ENCODE measurements around the gene FMN1. TPM values are rescaled to one million over a fixed set of nuclear protein-coding genes. Genes with fewer than 3 reads are reported as not detected.

FMN1 gene
- total RNA-seq, 1 donor from 2014 or later = 4.3 TPM

DNA sequence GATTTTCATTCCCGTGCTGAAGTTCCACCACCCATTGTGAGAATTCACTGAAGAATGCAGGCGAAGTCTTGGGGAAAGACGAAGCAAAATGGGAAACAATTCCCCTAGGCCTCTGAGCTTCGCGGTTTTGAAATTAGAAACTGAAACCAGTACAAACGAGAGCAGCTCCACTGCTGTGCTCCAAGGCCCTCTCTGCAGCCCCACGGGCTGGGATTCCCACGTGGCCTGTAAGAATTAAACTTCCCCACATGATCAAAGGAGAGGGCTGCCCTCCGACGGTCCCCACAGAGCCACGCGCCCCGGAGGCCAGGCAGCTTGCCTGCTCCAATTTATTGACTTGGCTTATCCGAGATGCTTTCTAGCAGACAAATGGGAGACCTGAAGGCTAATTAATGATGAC is 332.8 kb downstream of the FMN1 start:
- TF ChIP-seq CTCF (conservative IDR thresholded peaks at IDR 0.05; ENCODE audit: low read depth, low read length) = no peak
- peak overlapping the region; percentile 26 for H3K4me3 ChIP-seq (ENCODE audit: low read depth, low read length)
- no peak for DNase-seq (ENCODE audit: low read depth)

GRCh38 chr15:32861174-32861573 is 333.3 kb downstream of the FMN1 start:
- H3K4me3 ChIP-seq (ENCODE audit: low read depth, low read length) = no peak overlapping the region
- no peak for DNase-seq (ENCODE audit: low read depth)
- no peak for TF ChIP-seq CTCF (conservative IDR thresholded peaks at IDR 0.05; ENCODE audit: low read depth, low read length)

- TF ChIP-seq CTCF (conservative IDR thresholded peaks at IDR 0.05; ENCODE audit: low read depth, low read length) = no peak
- DNase-seq (ENCODE audit: low read depth) = no peak
- H3K4me3 ChIP-seq (ENCODE audit: low read depth, low read length) = no peak overlapping the region
Observed at GRCh38 chr15:32859996-32860395, 334.5 kb downstream of the FMN1 start.

- no peak overlapping the region for H3K4me3 ChIP-seq (ENCODE audit: low read depth, low read length)
- DNase-seq (ENCODE audit: low read depth) = no peak
- no peak for TF ChIP-seq CTCF (conservative IDR thresholded peaks at IDR 0.05; ENCODE audit: low read depth, low read length)
Observed at GRCh38 chr15:32859251-32859650, 335.3 kb downstream of the FMN1 start.

- no peak for DNase-seq (ENCODE audit: low read depth)
- no peak overlapping the region for H3K4me3 ChIP-seq (ENCODE audit: low read depth, low read length)
- TF ChIP-seq CTCF (conservative IDR thresholded peaks at IDR 0.05; ENCODE audit: low read depth, low read length) = no peak
Observed at GRCh38 chr15:32857732-32858131, 336.8 kb downstream of the FMN1 start.

- DNase-seq (ENCODE audit: low read depth) = no peak
- no peak for TF ChIP-seq CTCF (conservative IDR thresholded peaks at IDR 0.05; ENCODE audit: low read depth, low read length)
- H3K4me3 ChIP-seq (ENCODE audit: low read depth, low read length) = no peak overlapping the region
Observed at GRCh38 chr15:32856753-32857152, 337.8 kb downstream of the FMN1 start.

DNA sequence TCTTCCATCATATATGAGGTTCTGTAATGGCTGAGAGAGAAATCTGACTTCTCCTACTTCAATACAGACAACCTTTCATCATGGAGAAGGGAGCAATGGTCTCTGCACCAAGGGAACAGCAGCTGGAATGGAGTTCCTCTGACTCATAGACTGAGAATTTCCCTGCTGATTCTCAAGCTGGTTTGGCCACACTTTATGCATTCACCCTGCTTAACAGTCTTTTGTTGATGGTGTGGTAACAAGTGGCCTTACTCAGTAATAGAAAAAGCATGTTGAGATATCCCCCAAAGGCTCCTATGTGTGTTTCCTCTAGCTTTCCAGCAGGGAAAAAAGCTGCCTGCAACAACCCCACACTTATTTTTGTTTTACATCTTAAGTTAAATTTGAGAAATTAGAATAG is 338.6 kb downstream of the FMN1 start:
- peak; percentile 94 for DNase-seq (ENCODE audit: low read depth)
- H3K4me3 ChIP-seq (ENCODE audit: low read depth, low read length) = no peak overlapping the region
- no peak for TF ChIP-seq CTCF (conservative IDR thresholded peaks at IDR 0.05; ENCODE audit: low read depth, low read length)
